Calu3 (cell line): ENCODE data around the gene SNRK. TPM values are rescaled to one million over a fixed set of nuclear protein-coding genes. Genes with fewer than 3 reads are reported as not detected.

Experiments
- BruUV-seq: library from RNA; stranded (reverse); fragments of 400-500 nt; replicated peaks from 2 replicates; lab custom pipeline; 2021; lab: Mats Ljungman, UMichigan
- CTCF ChIA-PET: fragments of 300-600 bp; sonication (Branson Sonifier 250); formaldehyde crosslinking; loops from one replicate; lab custom pipeline; 2022; ENCODE audit warnings: antibody characterized with exemption; lab: Charles Lee
- DNase-seq: peaks from one replicate; pipeline ENCODE4 v3.0.0; 2022
- H3K27ac Mint-ChIP-seq: one replicate; pipeline ENCODE4 v1.8.0; 2022; ENCODE audit warnings: mixed read lengths; ENCODE audit not compliant: unreplicated experiment
- H3K27me3 Mint-ChIP-seq: one replicate; pipeline ENCODE4 v1.8.0; 2022; ENCODE audit warnings: mixed read lengths; ENCODE audit not compliant: unreplicated experiment
- H3K36me3 Mint-ChIP-seq: one replicate; pipeline ENCODE4 v1.8.0; 2022; ENCODE audit warnings: mild to moderate bottlenecking, moderate library complexity, mixed read lengths; ENCODE audit not compliant: insufficient read depth, unreplicated experiment
- H3K4me1 Mint-ChIP-seq: one replicate; pipeline ENCODE4 v1.8.0; 2022; ENCODE audit warnings: mild to moderate bottlenecking, low read depth, mixed read lengths; ENCODE audit not compliant: unreplicated experiment
- H3K4me3 Mint-ChIP-seq: one replicate; pipeline ENCODE4 v1.8.0; 2022; ENCODE audit warnings: mild to moderate bottlenecking, low read depth, moderate library complexity, mixed read lengths; ENCODE audit not compliant: unreplicated experiment
- H3K9me3 Mint-ChIP-seq: one replicate; pipeline ENCODE4 v1.8.0; 2022; ENCODE audit warnings: low read depth, mixed read lengths; ENCODE audit not compliant: unreplicated experiment
- CTCF ChIP-seq: fragments of 200-600 bp; IDR thresholded peaks from one replicate; pipeline ENCODE4 v1.8.0; 2022; ENCODE audit warnings: antibody characterized with exemption; ENCODE audit not compliant: unreplicated experiment
- intact Hi-C: fragments of 100-400 bp; cut with micrococcal nuclease; formaldehyde crosslinking; loops from one replicate; pipeline ENCODE4 v1.10.0; 2022; ENCODE audit not compliant: unreplicated experiment
- total RNA-seq: library from RNA; stranded (reverse); gene quantifications from 2 replicates; pipeline ENCODE4 v1.2.3, GENCODE V29; 2022

Gene SNRK
- total RNA-seq, 1 experiment from 2014 or later, result 21.0 TPM

GRCh38 chr3:43372809-43373559, 86.6 kb downstream of the SNRK start:
- Mint-ChIP-seq H3K4me3 (no peak overlapping the region), H3K4me1 (no peaks in the 10 kb centered on the region), H3K36me3 (no peaks in the 10 kb centered on the region), H3K27me3 (no peaks in the 10 kb centered on the region), H3K9me3 (no peaks in the 10 kb centered on the region), H3K27ac (no peak overlapping the region)
- no TSS peak for BruUV-seq
- CTCF ChIA-PET, result no interaction called here
- TF ChIP-seq CTCF, result no peak
- intact Hi-C loops, result no loop called here
- no peak for DNase-seq

GRCh38 chr3:43373560-43373928, 87.2 kb downstream of the SNRK start:
- intact Hi-C loops, result no loop called here
- BruUV-seq, result no TSS peak
- no peak for TF ChIP-seq CTCF
- Mint-ChIP-seq H3K36me3 (no peaks in the 10 kb centered on the region), H3K9me3 (no peaks in the 10 kb centered on the region), H3K27me3 (no peaks in the 10 kb centered on the region), H3K4me1 (no peaks in the 10 kb centered on the region), H3K4me3 (no peak overlapping the region), H3K27ac (no peak overlapping the region)
- CTCF ChIA-PET, result no interaction called here
- no peak for DNase-seq

DNA sequence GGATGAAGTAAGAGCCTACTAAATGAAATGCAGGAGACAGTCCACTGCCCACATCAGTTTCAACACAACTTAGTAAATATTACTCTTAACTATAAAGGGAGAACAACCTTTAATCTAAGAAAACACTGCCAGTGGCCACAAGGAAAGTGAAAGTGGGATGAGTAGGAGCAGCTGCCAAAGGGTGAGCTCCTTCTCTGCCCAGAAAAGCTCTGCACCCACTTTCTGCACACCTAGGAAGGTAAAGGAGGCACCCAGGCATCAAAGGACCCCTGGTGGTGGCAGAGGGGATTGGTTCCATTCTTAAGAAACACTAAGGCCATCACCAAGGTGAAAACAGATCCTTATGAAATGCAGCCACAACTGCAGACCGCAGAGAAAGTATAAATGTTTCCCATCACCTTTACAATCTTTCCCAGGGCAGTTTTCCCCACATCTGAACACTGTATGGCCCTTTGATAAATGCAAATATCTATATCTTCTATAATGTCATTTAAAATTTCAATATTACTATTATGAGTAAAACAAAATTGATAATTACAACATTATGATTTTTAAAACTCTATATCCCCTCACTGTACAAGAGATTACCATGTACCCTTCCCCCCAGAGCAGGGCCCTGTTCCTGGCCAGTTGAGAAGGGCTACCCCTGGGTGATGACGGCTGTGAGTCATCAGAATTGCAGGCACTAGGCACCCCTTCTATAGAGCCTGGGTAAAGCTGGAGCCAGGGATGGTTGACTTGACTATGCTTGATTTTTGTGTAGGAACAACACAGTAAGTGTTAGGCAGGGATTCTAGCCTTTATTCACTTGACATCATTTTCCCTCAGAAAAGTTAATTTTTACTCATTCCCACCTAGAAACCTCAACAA, 92.0 kb downstream of the SNRK start:
- Mint-ChIP-seq H3K4me3 (no peak overlapping the region), H3K27me3 (no peaks in the 10 kb centered on the region), H3K27ac (no peak overlapping the region), H3K9me3 (peaks cover 4% of the 10 kb centered on the region), H3K4me1 (no peaks in the 10 kb centered on the region), H3K36me3 (no peaks in the 10 kb centered on the region)
- TF ChIP-seq CTCF, result peak; percentile 51
- intact Hi-C loops, result loop anchor here (1.0 to 2.0 kb wide), 4 partner anchors 164 to 417 kb away; no protein-coding TSS in a partner anchor
- BruUV-seq, result no TSS peak
- CTCF ChIA-PET, result interaction anchor here (0.6 to 1.2 kb wide), 7 partner anchors 10 to 416 kb away, joined by 3 to 11 read pairs (median 3); no protein-coding TSS in a partner anchor
- peak; percentile 67 for DNase-seq

GRCh38 chr3:43379343-43379742, 93.0 kb downstream of the SNRK start:
- Mint-ChIP-seq H3K4me3 (no peak overlapping the region), H3K4me1 (no peaks in the 10 kb centered on the region), H3K27me3 (no peaks in the 10 kb centered on the region), H3K27ac (no peak overlapping the region), H3K36me3 (no peaks in the 10 kb centered on the region), H3K9me3 (peaks cover 4% of the 10 kb centered on the region)
- intact Hi-C loops, result loop anchor here (2.0 kb wide), 2 partner anchors 165 to 225 kb away; no protein-coding TSS in a partner anchor
- CTCF ChIA-PET, result no interaction called here
- no peak for DNase-seq
- no TSS peak for BruUV-seq
- no peak for TF ChIP-seq CTCF
